ENCODE data around the gene SYNE2.

SYNE2 gene

GRCh38 chr14:64184103-64184729 is 331.4 kb downstream of the SYNE2 start:
- in situ Hi-C loops (cut with MboI; ENCODE audit: low sequenced_read_pairs), result no loop called here

GRCh38 chr14:64185184-64185583 is 332.4 kb downstream of the SYNE2 start:
- in situ Hi-C loops (cut with MboI; ENCODE audit: low sequenced_read_pairs), result no loop called here

- in situ Hi-C loops (cut with MboI; ENCODE audit: low sequenced_read_pairs), result no loop called here
Measured at GRCh38 chr14:64186231-64187129, 333.7 kb downstream of the SYNE2 start.

GRCh38 chr14:64187331-64187730 is 334.5 kb downstream of the SYNE2 start:
- in situ Hi-C loops (cut with MboI; ENCODE audit: low sequenced_read_pairs), result no loop called here

GRCh38 chr14:64190974-64191502 is 338.2 kb downstream of the SYNE2 start:
- in situ Hi-C loops (cut with MboI; ENCODE audit: low sequenced_read_pairs), result no loop called here

- in situ Hi-C loops (cut with MboI; ENCODE audit: low sequenced_read_pairs), result no loop called here
Measured at GRCh38 chr14:64191756-64192155, 339.0 kb downstream of the SYNE2 start.

- in situ Hi-C loops (cut with MboI; ENCODE audit: low sequenced_read_pairs), result no loop called here
Measured at GRCh38 chr14:64193821-64194220, 341.0 kb downstream of the SYNE2 start.

- in situ Hi-C loops (cut with MboI; ENCODE audit: low sequenced_read_pairs), result no loop called here
Measured at GRCh38 chr14:64194404-64194803, 341.6 kb downstream of the SYNE2 start.

GRCh38 chr14:64195199-64195598 is 342.4 kb downstream of the SYNE2 start:
- in situ Hi-C loops (cut with MboI; ENCODE audit: low sequenced_read_pairs), result no loop called here

- in situ Hi-C loops (cut with MboI; ENCODE audit: low sequenced_read_pairs), result no loop called here
Measured at GRCh38 chr14:64196056-64196455, 343.3 kb downstream of the SYNE2 start.

GRCh38 chr14:64196814-64197411 is 344.1 kb downstream of the SYNE2 start:
- in situ Hi-C loops (cut with MboI; ENCODE audit: low sequenced_read_pairs), result no loop called here

GRCh38 chr14:64197996-64198395 is 345.2 kb downstream of the SYNE2 start:
- in situ Hi-C loops (cut with MboI; ENCODE audit: low sequenced_read_pairs), result no loop called here

GRCh38 chr14:64198486-64198885 is 345.7 kb downstream of the SYNE2 start:
- in situ Hi-C loops (cut with MboI; ENCODE audit: low sequenced_read_pairs), result no loop called here

GRCh38 chr14:64200170-64200569 is 347.4 kb downstream of the SYNE2 start:
- in situ Hi-C loops (cut with MboI; ENCODE audit: low sequenced_read_pairs), result no loop called here

GRCh38 chr14:64201296-64201695 is 348.5 kb downstream of the SYNE2 start:
- in situ Hi-C loops (cut with MboI; ENCODE audit: low sequenced_read_pairs), result no loop called here

GRCh38 chr14:64201921-64202545 is 349.2 kb downstream of the SYNE2 start:
- in situ Hi-C loops (cut with MboI; ENCODE audit: low sequenced_read_pairs), result no loop called here

GRCh38 chr14:64202716-64203115 is 349.9 kb downstream of the SYNE2 start:
- in situ Hi-C loops (cut with MboI; ENCODE audit: low sequenced_read_pairs), result no loop called here

GRCh38 chr14:64203366-64204006 is 350.7 kb downstream of the SYNE2 start:
- in situ Hi-C loops (cut with MboI; ENCODE audit: low sequenced_read_pairs), result no loop called here

GRCh38 chr14:64208261-64208660 is 355.5 kb downstream of the SYNE2 start:
- in situ Hi-C loops (cut with MboI; ENCODE audit: low sequenced_read_pairs), result no loop called here

GRCh38 chr14:64208981-64209380 is 356.2 kb downstream of the SYNE2 start:
- in situ Hi-C loops (cut with MboI; ENCODE audit: low sequenced_read_pairs), result no loop called here

Data from HL-60/S4 treated with phorbol 12-myristate 13-acetate at 8.2 ng/mL for 4 days and 3 days (cell line).